SK-N-MC (cell line): Measurements from ENCODE around the gene HOMER2.

Experiments
- EZH2 ChIP-seq: fragments of 200-600 bp; sonication (generic); IDR thresholded peaks from one replicate; pipeline ENCODE4 v1.6.1; 2017; ENCODE audit warnings: antibody characterized with exemption
- FOXP2 ChIP-seq: optimal IDR thresholded peaks from 2 replicates; pipeline ENCODE3; 2011; ENCODE audit warnings: mild to moderate bottlenecking, moderate library complexity; ENCODE audit not compliant: insufficient read depth; ENCODE audit errors: extremely low read length, control extremely low read depth
- POLR2AphosphoS5 ChIP-seq: IDR thresholded peaks from 2 replicates; pipeline ENCODE4 v1.6.1; 2012; ENCODE audit warnings: mild to moderate bottlenecking, low read depth, low read length, borderline replicate concordance

DNA sequence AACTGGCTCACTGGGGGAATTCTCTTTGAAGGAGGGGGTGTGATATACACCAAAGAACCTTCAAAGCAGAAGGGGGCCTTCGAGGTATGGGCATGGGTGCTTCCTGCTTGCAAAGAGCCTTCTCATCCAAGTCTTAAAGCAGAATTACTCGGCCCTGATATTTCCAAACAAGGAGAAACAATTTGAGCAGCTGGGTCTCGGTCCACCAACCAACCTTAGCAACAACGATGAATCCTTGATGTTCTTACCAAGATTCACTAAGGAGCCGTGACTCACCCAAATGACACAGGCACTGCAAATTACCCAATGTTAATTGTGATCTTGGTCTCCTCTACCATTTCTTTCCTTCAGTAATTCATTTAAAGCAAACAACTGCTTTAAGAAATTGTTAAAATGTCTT, 7.7 kb downstream of the HOMER2 start:
- TF ChIP-seq EZH2 (no peak), POLR2AphosphoS5 (no peak), FOXP2 (no peak)
